Fibroblast of skin of right quadriceps (primary cell): ENCODE data around the gene PCDHB4.
"Not testable (repeated sequence)": the region's sequence is repeated elsewhere in the genome, so short reads cannot be mapped to it uniquely, and the experiment has no call there.

Experiments used
- DNase-seq: peaks from one replicate; pipeline ENCODE4 v3.0.0-alpha.2; 2013

Gene PCDHB4

GRCh38 chr5:141121563-141121962 is at the start of gene PCDHB4:
TSS of gene PCDHB4 (plus strand) at chr5:141121818. CDS start at chr5:141121999, 181 bp downstream.
- DNase-seq = no peak

GRCh38 chr5:141077826-141078225 is 43.8 kb upstream of the PCDHB4 start:
- DNase-seq = no peak

DNA sequence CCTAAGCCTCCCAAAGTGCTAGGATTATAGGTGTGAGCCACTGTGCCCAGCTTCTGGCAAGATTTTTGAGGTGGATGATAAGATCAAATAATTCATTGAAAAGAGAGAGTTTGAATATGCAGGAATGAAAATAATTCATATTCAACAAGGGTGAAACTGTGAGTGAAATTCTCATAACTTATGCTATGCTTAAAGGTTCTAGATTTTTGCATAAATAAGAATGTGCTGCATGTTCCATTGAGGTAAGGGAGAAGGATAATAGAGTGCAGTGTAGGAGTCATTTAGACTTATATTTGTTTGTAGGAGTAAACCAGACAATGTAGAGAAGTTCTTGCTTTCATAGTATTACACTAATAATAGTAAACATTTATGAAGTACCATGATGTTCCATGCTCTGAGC is 39.4 kb upstream of the PCDHB4 start:
- no peak for DNase-seq

GRCh38 chr5:141084487-141084989 is 37.1 kb upstream of the PCDHB4 start:
- peak; percentile 30 for DNase-seq

DNA sequence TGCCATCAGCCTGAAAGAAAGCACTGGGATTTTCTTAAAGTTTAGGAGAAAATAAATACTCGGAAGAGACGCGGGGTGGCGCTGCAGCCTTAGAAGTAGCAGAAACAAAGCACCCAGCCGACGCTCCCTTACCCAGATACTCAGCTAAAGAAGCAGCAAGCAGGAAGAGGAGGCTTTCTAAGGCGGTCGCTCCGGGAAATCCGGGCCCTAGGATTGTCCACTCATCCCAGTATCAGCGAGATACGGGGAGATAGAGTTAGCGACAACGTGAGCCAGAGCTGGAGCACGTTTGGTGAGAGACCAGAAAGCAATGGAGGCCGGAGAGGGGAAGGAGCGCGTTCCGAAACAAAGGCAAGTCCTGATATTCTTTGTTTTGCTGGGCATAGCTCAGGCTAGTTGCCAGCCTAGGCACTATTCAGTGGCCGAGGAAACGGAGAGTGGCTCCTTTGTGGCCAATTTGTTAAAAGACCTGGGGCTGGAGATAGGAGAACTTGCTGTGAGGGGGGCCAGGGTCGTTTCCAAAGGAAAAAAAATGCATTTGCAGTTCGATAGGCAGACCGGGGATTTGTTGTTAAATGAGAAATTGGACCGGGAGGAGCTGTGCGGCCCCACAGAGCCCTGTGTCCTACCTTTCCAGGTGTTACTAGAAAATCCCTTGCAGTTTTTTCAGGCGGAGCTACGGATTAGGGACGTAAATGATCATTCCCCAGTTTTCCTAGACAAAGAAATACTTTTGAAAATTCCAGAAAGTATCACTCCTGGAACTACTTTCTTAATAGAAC is 26.9 kb upstream of the PCDHB4 start, which contains the start of gene PCDHB2:
TSS of gene PCDHB2 (plus strand) at position 135 of the 782 bp plus-strand sequence. CDS start at position 311, 176 bp downstream.
- DNase-seq = peak; percentile 56

- DNase-seq = no peak
These were observed 26.4 kb upstream of the PCDHB4 start for GRCh38 chr5:141095263-141095641.

DNA sequence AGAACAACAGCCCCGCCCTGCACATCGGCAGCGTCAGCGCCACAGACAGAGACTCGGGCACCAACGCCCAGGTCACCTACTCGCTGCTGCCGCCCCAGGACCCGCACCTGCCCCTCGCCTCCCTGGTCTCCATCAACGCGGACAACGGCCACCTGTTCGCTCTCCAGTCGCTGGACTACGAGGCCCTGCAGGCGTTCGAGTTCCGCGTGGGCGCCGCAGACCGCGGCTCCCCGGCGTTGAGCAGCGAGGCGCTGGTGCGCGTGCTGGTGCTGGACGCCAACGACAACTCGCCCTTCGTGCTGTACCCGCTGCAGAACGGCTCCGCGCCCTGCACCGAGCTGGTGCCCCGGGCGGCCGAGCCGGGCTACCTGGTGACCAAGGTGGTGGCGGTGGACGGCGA is 25.4 kb upstream of the PCDHB4 start:
- not testable (repeated sequence) for DNase-seq

- DNase-seq = not testable (repeated sequence)
These were observed 25.0 kb upstream of the PCDHB4 start for GRCh38 chr5:141096586-141096985.

GRCh38 chr5:141100243-141100805 is 21.3 kb upstream of the PCDHB4 start, which contains the start of gene PCDHB3:
TSS of gene PCDHB3 (plus strand) at chr5:141100473. CDS start at chr5:141100650, 177 bp downstream.
- DNase-seq = peak; percentile 16

DNA sequence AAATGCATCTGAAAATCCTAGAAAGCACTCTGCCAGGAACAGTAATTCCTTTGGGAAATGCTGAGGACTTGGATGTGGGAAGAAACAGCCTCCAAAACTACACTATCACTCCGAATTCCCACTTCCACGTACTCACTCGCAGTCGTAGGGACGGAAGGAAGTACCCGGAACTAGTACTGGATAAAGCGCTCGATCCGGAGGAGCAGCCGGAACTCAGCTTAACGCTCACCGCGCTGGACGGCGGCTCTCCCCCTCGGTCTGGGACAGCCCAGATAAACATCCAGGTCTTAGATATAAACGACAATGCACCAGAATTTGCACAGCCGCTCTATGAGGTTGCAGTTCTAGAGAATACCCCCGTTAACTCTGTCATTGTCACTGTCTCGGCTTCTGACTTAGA is 20.6 kb upstream of the PCDHB4 start:
- no peak for DNase-seq

GRCh38 chr5:141102070-141102469 is 19.5 kb upstream of the PCDHB4 start:
- DNase-seq = not testable (repeated sequence)

DNA sequence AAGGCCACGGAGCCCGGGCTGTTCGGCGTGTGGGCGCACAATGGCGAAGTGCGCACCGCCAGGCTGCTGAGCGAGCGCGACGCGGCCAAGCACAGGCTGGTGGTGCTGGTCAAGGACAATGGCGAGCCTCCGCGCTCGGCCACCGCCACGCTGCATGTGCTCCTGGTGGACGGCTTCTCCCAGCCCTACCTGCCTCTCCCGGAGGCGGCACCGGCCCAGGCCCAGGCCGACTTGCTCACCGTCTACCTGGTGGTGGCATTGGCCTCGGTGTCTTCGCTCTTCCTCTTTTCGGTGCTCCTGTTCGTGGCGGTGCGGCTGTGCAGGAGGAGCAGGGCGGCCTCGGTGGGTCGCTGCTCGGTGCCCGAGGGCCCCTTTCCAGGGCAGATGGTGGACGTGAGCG is 19.1 kb upstream of the PCDHB4 start:
- not testable (repeated sequence) for DNase-seq

- DNase-seq = no peak
These were observed 16.3 kb upstream of the PCDHB4 start for GRCh38 chr5:141105350-141105749.

GRCh38 chr5:141119250-141119649 is 2.4 kb upstream of the PCDHB4 start:
- DNase-seq = no peak

- DNase-seq = no peak
These were observed 367 bp downstream of the PCDHB4 start for GRCh38 chr5:141121985-141122384.

- not testable (repeated sequence) for DNase-seq
These were observed 1.9 kb downstream of the PCDHB4 start for GRCh38 chr5:141123396-141124135.

DNA sequence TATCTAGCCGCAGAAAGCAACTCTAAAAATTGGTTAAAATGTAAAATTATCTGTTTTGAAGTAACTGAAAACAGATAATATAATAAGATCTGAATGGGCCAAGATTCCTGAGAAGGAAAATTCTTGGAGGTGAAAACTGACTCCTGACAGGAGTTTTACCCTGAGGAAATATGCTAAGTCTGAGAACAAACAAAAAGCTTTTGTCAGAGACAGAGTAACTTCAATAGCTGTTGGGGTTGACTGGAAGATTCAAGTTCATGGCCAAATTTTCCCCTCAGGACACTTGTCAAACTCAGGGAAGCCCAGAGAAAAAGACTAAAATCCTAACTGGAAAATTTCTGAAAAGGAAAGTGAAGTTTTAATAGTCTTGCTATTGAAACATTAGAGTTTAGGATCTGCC is 5.7 kb downstream of the PCDHB4 start:
- no peak for DNase-seq

DNA sequence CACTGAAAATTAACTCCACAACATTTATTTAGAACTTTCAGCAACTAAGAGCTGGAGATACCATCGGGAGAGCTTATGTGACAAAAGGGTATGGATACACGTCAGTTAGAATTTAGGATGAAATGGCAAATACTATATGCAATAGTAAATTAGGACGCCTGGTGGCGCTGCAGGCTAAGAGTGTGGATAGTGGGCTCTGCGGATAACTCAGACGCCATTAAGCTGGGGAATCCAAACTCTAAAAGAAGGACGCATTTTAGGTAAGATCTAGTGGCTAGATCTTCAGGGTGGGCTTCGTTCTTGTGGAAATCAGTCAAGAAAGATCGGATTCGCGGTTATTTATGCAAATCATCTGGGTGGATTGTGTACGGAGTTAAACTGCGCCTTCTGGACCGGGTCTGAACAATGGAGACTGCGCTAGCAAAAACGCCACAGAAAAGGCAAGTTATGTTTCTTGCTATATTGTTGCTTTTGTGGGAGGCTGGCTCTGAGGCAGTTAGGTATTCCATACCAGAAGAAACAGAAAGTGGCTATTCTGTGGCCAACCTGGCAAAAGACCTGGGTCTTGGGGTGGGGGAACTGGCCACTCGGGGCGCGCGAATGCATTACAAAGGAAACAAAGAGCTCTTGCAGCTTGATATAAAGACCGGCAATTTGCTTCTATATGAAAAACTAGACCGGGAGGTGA is 13.6 kb downstream of the PCDHB4 start, which contains the start of gene PCDHB5:
TSS of gene PCDHB5 (plus strand) at position 177 of the 688 bp plus-strand sequence. CDS start at position 406, 229 bp downstream.
- peak; percentile 2 for DNase-seq

DNA sequence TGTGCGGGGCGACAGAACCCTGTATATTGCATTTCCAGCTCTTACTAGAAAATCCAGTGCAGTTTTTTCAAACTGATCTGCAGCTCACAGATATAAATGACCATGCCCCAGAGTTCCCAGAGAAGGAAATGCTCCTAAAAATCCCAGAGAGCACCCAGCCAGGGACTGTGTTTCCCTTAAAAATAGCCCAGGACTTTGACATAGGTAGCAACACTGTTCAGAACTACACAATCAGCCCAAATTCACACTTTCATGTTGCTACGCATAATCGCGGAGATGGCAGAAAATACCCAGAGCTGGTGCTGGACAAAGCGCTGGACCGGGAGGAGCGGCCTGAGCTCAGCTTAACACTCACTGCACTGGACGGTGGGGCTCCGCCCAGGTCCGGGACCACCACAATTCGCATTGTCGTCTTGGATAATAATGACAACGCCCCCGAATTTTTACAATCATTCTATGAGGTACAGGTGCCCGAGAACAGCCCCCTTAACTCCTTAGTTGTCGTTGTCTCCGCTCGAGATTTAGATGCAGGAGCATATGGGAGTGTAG is 14.2 kb downstream of the PCDHB4 start:
- DNase-seq = no peak

DNA sequence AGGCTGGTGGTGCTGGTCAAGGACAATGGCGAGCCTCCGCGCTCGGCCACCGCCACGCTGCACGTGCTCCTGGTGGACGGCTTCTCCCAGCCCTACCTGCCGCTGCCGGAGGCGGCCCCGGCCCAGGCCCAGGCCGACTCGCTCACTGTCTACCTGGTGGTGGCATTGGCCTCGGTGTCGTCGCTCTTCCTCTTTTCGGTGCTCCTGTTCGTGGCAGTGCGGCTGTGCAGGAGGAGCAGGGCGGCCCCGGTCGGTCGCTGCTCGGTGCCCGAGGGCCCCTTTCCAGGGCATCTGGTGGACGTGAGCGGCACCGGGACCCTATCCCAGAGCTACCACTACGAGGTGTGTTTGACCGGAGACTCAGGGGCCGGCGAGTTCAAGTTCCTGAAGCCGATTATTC is 15.7 kb downstream of the PCDHB4 start:
- DNase-seq = not testable (repeated sequence)

DNA sequence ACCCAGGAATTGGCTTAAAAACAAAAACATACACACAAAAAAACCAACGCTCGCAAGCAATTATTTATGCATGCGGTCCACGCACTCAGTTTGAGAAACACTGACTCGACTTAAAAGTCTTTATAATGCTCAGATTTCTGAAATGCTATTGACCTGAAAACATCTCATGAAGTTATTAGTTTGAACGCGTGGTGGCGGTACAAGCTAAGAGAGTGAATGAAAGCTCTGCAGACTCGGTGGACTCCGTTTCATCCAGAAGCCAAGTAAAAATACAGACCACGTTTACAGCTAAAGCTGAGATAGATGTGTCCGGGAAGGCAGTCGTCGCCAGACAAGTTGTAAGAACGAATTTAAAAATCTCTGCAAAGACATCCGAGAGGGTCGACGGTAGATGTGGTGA is 28.2 kb downstream of the PCDHB4 start, which contains the start of gene PCDHB6:
TSS of gene PCDHB6 (plus strand) at position 246 of the 400 bp plus-strand sequence. CDS start 201 bp downstream, outside the sequence.
- DNase-seq = no peak
